K562 (cell line): Measurements from ENCODE around the gene CERS6. TPM values are rescaled to one million over a fixed set of nuclear protein-coding genes. Genes with fewer than 3 reads are reported as not detected.

Source experiments
- ATAC-seq: fragments of 200-7000 bp; cut with Tn5 transposase; 3 replicates; pipeline ENCODE4 v1.9.1; 2020; ENCODE audit warnings: moderate library complexity
- BruUV-seq: library from RNA; stranded (reverse); fragments of 400-500 nt; replicated peaks from 2 replicates; lab custom pipeline; 2021; lab: Mats Ljungman, UMichigan
- CTCF ChIA-PET: fragments of 300-600 bp; formaldehyde crosslinking; extraction: SDS; loops from one replicate; lab custom pipeline; 2021; ENCODE audit warnings: low intra/inter-chr PET ratio; lab: Yijun Ruan, JAX
- POLR2A ChIA-PET: fragments of 300-600, 350-650 bp; sonication (Branson Sonifier 250); formaldehyde crosslinking; extraction: SDS; loops from one replicate; lab custom pipeline; 2021; ENCODE audit warnings: antibody characterized with exemption, inconsistent platforms; lab: Yijun Ruan, JAX
- DNase-seq, 4 experiments: peaks; one replicate each; pipeline versions ENCODE4 v3.0.0 to v3.0.0-alpha.2; 2011 to 2018; ENCODE audit warnings: low spot score in 3 of 4, mixed read lengths in 3 of 4; ENCODE audit errors: extremely low read depth in 1 of 4
- FAIRE-seq: peaks from 2 replicates; lab custom pipeline; 2011; peaks lifted over from hg19 to GRCh38; lab: Jason Lieb, UNC
- H2AFZ ChIP-seq: 2 replicates; pipeline ENCODE4 v1.6.0; 2011; ENCODE audit warnings: low read depth, low read length, control low read depth, inconsistent platforms
- H3K27ac ChIP-seq: fragments of 200-600 bp; 3 replicates; pipeline ENCODE4 v1.8.0; 2011; ENCODE audit warnings: low read depth, mild to moderate bottlenecking, control low read depth, inconsistent platforms, low read length, moderate library complexity, mixed read lengths; ENCODE audit errors: extremely low read depth
- H3K27me3 ChIP-seq, 2 experiments: fragments of 300-600 bp in 1 of 2; 2 replicates in 1 of 2; 3 replicates in 1 of 2; pipeline versions ENCODE4 v1.6.0 to v1.8.0; 2011; ENCODE audit warnings: inconsistent platforms in 2 of 2, low read length in 2 of 2, mild to moderate bottlenecking in 1 of 2, mixed read lengths in 1 of 2, moderate library complexity in 1 of 2; ENCODE audit not compliant: control insufficient read depth in 2 of 2, insufficient read depth in 2 of 2
- H3K36me3 ChIP-seq: fragments of 300-600 bp; 3 replicates; pipeline ENCODE4 v1.8.0; 2011; ENCODE audit warnings: mild to moderate bottlenecking, low read length, inconsistent platforms; ENCODE audit not compliant: control insufficient read depth, insufficient read depth
- H3K4me1 ChIP-seq, 2 experiments: fragments of 200-600 bp in 1 of 2; replicated peaks in 1 of 2; 2 replicates in 1 of 2; 3 replicates in 1 of 2; pipeline versions ENCODE4 v1.5.1 to v1.8.0; 2011; ENCODE audit warnings: inconsistent platforms in 2 of 2, low read length in 2 of 2, mild to moderate bottlenecking in 1 of 2, mixed read lengths in 1 of 2, moderate library complexity in 1 of 2; ENCODE audit not compliant: control insufficient read depth in 2 of 2, insufficient read depth in 2 of 2
- H3K4me2 ChIP-seq: 2 replicates; pipeline ENCODE4 v1.6.1; 2011; ENCODE audit warnings: low read length, control low read depth, inconsistent platforms, mixed read lengths; ENCODE audit not compliant: insufficient read depth
- H3K4me3 ChIP-seq: fragments of 200-600 bp; sonication (generic), shearing (Covaris generic); 2 replicates; pipeline ENCODE4 v1.5.1; 2016; ENCODE audit warnings: control low read depth, inconsistent platforms
- H3K79me2 ChIP-seq: fragments of 200-600 bp; 3 replicates; pipeline ENCODE4 v1.8.0; 2011; ENCODE audit warnings: low read length, inconsistent platforms; ENCODE audit not compliant: control insufficient read depth, insufficient read depth
- H3K9ac ChIP-seq, 2 experiments: 2 replicates each; pipeline versions ENCODE4 v1.6.0 to v1.6.1; 2011; ENCODE audit warnings: low read depth in 2 of 2, low read length in 2 of 2, control low read depth in 1 of 2, inconsistent platforms in 1 of 2, mild to moderate bottlenecking in 1 of 2, mixed read lengths in 1 of 2; ENCODE audit not compliant: insufficient read depth in 1 of 2
- H3K9me1 ChIP-seq: one replicate; pipeline ENCODE4 v1.6.0; 2011; ENCODE audit warnings: inconsistent platforms, mild to moderate bottlenecking, low read length, moderate library complexity; ENCODE audit not compliant: control insufficient read depth, insufficient read depth
- H3K9me3 ChIP-seq: replicated peaks from 2 replicates; pipeline ENCODE4 v1.5.1; 2011; ENCODE audit warnings: low read depth, low read length, inconsistent platforms; ENCODE audit not compliant: control insufficient read depth, insufficient read depth
- H4K20me1 ChIP-seq: replicated peaks from 2 replicates; pipeline ENCODE4 v1.6.1; 2011; ENCODE audit warnings: low read length, inconsistent platforms, mixed read lengths; ENCODE audit not compliant: control insufficient read depth, insufficient read depth
- CHCHD3 ChIP-seq: fragments of 250-450 bp; sonication (Bioruptor Pico); IDR thresholded peaks from 2 replicates; pipeline ENCODE4 v2.1.2; 2022; ENCODE audit warnings: mild to moderate bottlenecking
- CXXC5 ChIP-seq: fragments of 250-450 bp; sonication (Bioruptor Pico); IDR thresholded peaks from 2 replicates; pipeline ENCODE4 v1.8.0; 2022; ENCODE audit warnings: inconsistent platforms, mild to moderate bottlenecking, moderate library complexity
- ID3 ChIP-seq, 2 experiments: fragments of 250-450 bp in 1 of 2; fragments of 450-650 bp in 1 of 2; sonication (Bioruptor Pico) in 1 of 2; IDR thresholded peaks; 2 replicates each; pipeline versions ENCODE4 v1.6.1 to v1.8.0; 2016 to 2021; ENCODE audit warnings: mild to moderate bottlenecking in 2 of 2, moderate library complexity in 2 of 2, missing compliant biosample characterization in 1 of 2, missing genetic modification characterization in 1 of 2
- MED1 ChIP-seq: sonication (generic); formaldehyde crosslinking; IDR thresholded peaks from 2 replicates; pipeline ENCODE4 v1.8.1; 2023; ENCODE audit warnings: missing genetic modification reagents, borderline replicate concordance
- SUPT5H ChIP-seq: fragments of 450-650 bp; IDR thresholded peaks from 2 replicates; pipeline ENCODE4 v1.6.1; 2016
- TAF7 ChIP-seq: fragments of 450-650 bp; IDR thresholded peaks from 2 replicates; pipeline ENCODE4 v1.6.1; 2016; ENCODE audit warnings: missing genetic modification characterization, missing compliant biosample characterization
- ZBTB2 ChIP-seq: fragments of 450-650 bp; IDR thresholded peaks from 2 replicates; pipeline ENCODE4 v1.6.1; 2016; ENCODE audit warnings: antibody characterized with exemption
- WGBS: fragments of 100-300 bp; shearing (Covaris generic); methylation state at CpG from one replicate; pipeline ENCODE4 v1.1.6; 2016; ENCODE audit warnings: low coverage, mixed read lengths; ENCODE audit not compliant: insufficient coverage; ENCODE audit errors: missing lambda C conversion rate; 5-methylcytosine and 5-hydroxymethylcytosine counted together
- in situ Hi-C: fragments of 300-500 bp; cut with MboI; formaldehyde crosslinking; loops from 4 replicates; pipeline ENCODE4 v1.15.0; 2018; ENCODE audit warnings: inconsistent platforms, mixed read lengths
- intact Hi-C: fragments of 100-400 bp; cut with micrococcal nuclease; formaldehyde crosslinking; loops from 2 replicates; pipeline ENCODE4 v1.14.2; 2022
- polyA plus RNA-seq, 8 experiments: library from polyadenylated mRNA; depleted of rRNA in 4 of 8; stranded (reverse) in 5 of 8; unstranded in 3 of 8; fragments of >200 nt; fragmentation: Nextera tagmentation in 2 of 8; fragmentation: Illumina TruSeq in 1 of 8; extraction: Ambion mirVana in 2 of 8; extraction: Trizol in 1 of 8; gene quantifications; 2 replicates each; pipeline versions ENCODE4 v1.2.1 to v1.2.3, GENCODE V29; 2011 to 2014; ENCODE audit warnings: inconsistent platforms in 1 of 8, missing spikeins in 1 of 8
- total RNA-seq, 7 experiments: library from RNA; depleted of rRNA in 6 of 7; stranded (reverse); fragments of >200 nt in 6 of 7; fragmentation: Illumina TruSeq in 2 of 7; extraction: Trizol in 2 of 7; gene quantifications; 2 replicates each; pipeline versions ENCODE4 v1.2.1 to v1.2.3, GENCODE V29; 2011 to 2021; ENCODE audit warnings: low replicate concordance in 1 of 7
- TF ChIP-seq, protein P1 (sequence below): fragments of 450-650 bp; IDR thresholded peaks from 2 replicates; pipeline ENCODE4 v1.6.1; 2016
- TF ChIP-seq, protein P2 (sequence below), 2 experiments: fragments of 450-650 bp in 1 of 2; sonication (generic) in 1 of 2; formaldehyde crosslinking in 1 of 2; IDR thresholded peaks; 2 replicates each; pipeline versions ENCODE4 v1.7.1 to v1.9.0; 2016 to 2022; ENCODE audit warnings: inconsistent platforms in 1 of 2, mild to moderate bottlenecking in 1 of 2, missing genetic modification reagents in 1 of 2

Gene CERS6
- total and polyA plus RNA-seq, 9 of the 15 experiments (the other 6 are each of a cell fraction or from before 2014, with no cell fraction given) = 1.6 to 13.6 (median 11.4) TPM

DNA sequence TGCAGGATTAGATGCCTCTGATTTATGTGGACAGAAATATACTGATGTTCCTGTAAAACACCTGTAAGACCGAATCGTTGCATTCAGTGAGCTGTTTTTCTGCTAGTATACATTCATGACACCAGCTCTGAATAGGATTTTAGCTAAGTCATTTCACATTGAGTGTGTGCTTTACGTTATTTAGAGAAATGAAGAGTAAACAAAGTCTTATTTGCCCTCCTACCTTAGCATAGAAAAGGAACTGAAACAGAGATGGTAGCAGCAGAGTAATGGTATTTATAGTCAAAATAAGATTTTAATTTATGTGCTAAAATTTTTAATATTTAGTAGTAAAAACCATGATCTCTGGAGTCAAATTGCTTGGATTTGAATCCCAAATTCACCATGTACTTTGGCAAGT is 168.0 kb downstream of the CERS6 start:
- no peaks in the 10 kb centered on the region for H3K79me2 ChIP-seq
- H3K9me1 ChIP-seq = no peaks in the 10 kb centered on the region
- intact Hi-C loops = no loop called here
- no peaks in the 10 kb centered on the region for H3K27me3 ChIP-seq
- in situ Hi-C loops = no loop called here
- H3K9ac ChIP-seq = no peak overlapping the region
- ChIA-PET CTCF (no interaction called here), POLR2A (interaction anchor here (0.6 to 1.3 kb wide), 2 partner anchors 10 to 20 kb away, joined by 3 read pairs; no protein-coding TSS in a partner anchor)
- no peak overlapping the region for H3K4me3 ChIP-seq
- no peaks in the 10 kb centered on the region for H3K36me3 ChIP-seq
- no peak for FAIRE-seq
- 55% methylated on average over 3 of the region's 3 CpGs for WGBS
- DNase-seq = no peak
- BruUV-seq = no TSS peak
- H3K27ac ChIP-seq = no peak overlapping the region
- no peaks in the 10 kb centered on the region for H3K4me1 ChIP-seq
- H2AFZ ChIP-seq = no peak overlapping the region
- no peaks in the 10 kb centered on the region for H4K20me1 ChIP-seq
- no peak for ATAC-seq
- H3K4me2 ChIP-seq = no peak overlapping the region
- no peaks in the 10 kb centered on the region for H3K9me3 ChIP-seq
- TF ChIP-seq CXXC5 (CRISPR knock-in tag) (no peak), SUPT5H (no peak), CHCHD3 (CRISPR knock-in tag) (no peak), ID3 (CRISPR knock-in tag; IDR thresholded peaks at IDR 0.05) (no peak), ID3 (tag; IDR thresholded peaks at IDR 0.05) (no peak), ZBTB2 (no peak), TAF7 (tag) (no peak), MED1 (CRISPR knock-in tag) (no peak)
- TF ChIP-seq, protein P1, sequence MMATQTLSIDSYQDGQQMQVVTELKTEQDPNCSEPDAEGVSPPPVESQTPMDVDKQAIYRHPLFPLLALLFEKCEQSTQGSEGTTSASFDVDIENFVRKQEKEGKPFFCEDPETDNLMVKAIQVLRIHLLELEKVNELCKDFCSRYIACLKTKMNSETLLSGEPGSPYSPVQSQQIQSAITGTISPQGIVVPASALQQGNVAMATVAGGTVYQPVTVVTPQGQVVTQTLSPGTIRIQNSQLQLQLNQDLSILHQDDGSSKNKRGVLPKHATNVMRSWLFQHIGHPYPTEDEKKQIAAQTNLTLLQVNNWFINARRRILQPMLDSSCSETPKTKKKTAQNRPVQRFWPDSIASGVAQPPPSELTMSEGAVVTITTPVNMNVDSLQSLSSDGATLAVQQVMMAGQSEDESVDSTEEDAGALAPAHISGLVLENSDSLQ = no peak
- TF ChIP-seq, protein P2, sequence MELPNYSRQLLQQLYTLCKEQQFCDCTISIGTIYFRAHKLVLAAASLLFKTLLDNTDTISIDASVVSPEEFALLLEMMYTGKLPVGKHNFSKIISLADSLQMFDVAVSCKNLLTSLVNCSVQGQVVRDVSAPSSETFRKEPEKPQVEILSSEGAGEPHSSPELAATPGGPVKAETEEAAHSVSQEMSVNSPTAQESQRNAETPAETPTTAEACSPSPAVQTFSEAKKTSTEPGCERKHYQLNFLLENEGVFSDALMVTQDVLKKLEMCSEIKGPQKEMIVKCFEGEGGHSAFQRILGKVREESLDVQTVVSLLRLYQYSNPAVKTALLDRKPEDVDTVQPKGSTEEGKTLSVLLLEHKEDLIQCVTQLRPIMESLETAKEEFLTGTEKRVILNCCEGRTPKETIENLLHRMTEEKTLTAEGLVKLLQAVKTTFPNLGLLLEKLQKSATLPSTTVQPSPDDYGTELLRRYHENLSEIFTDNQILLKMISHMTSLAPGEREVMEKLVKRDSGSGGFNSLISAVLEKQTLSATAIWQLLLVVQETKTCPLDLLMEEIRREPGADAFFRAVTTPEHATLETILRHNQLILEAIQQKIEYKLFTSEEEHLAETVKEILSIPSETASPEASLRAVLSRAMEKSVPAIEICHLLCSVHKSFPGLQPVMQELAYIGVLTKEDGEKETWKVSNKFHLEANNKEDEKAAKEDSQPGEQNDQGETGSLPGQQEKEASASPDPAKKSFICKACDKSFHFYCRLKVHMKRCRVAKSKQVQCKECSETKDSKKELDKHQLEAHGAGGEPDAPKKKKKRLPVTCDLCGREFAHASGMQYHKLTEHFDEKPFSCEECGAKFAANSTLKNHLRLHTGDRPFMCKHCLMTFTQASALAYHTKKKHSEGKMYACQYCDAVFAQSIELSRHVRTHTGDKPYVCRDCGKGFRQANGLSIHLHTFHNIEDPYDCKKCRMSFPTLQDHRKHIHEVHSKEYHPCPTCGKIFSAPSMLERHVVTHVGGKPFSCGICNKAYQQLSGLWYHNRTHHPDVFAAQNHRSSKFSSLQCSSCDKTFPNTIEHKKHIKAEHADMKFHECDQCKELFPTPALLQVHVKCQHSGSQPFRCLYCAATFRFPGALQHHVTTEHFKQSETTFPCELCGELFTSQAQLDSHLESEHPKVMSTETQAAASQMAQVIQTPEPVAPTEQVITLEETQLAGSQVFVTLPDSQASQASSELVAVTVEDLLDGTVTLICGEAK (IDR thresholded peaks at IDR 0.05) = no peak
- TF ChIP-seq, protein P2 (CRISPR knock-in tag; IDR thresholded peaks at IDR 0.05) = no peak
